Measurements from ENCODE around the gene ADGRD1. TPM values are rescaled to one million over a fixed set of nuclear protein-coding genes. Genes with fewer than 3 reads are reported as not detected.

Gene ADGRD1
- polyA plus RNA-seq, 1 of the 3 experiments (the other 2 are of a cell fraction), result not detected

- no peak for DNase-seq
- no peak for TF ChIP-seq TEAD4 (IDR thresholded peaks at IDR 0.05; ENCODE audit: borderline replicate concordance, insufficient read depth)
- TF ChIP-seq EZH2phosphoT487 (IDR thresholded peaks at IDR 0.05; ENCODE audit: borderline replicate concordance, low read depth), result no peak
- TF ChIP-seq CTCF (IDR thresholded peaks at IDR 0.05), result no peak
- TF ChIP-seq IRF3 (IDR thresholded peaks at IDR 0.05; ENCODE audit: low read depth, low read length), result no peak
- no peak for TF ChIP-seq FOXM1 (IDR thresholded peaks at IDR 0.05; ENCODE audit: low read depth)
- TF ChIP-seq TAF1 (IDR thresholded peaks at IDR 0.05; ENCODE audit: borderline replicate concordance, low read depth, low read length), result no peak
These were observed 29.0 kb downstream of the ADGRD1 start for GRCh38 chr12:130982565-130983225.

GRCh38 chr12:130983328-130984017 is 29.8 kb downstream of the ADGRD1 start:
- no peaks in the 10 kb centered on the region for H3K27me3 ChIP-seq (ENCODE audit: insufficient read depth)
- no peaks in the 10 kb centered on the region for H3K79me2 ChIP-seq (ENCODE audit: insufficient read depth)
- peaks cover 0 to 4% of the 10 kb centered on the region in 2 experiments; a peak in 1 of 4 replicates for H3K4me1 ChIP-seq (ENCODE audit: control insufficient read depth in 1 of 2, insufficient read depth in 2 of 2, low read depth in 1 of 2, low read length in 1 of 2)
- H3K4me3 ChIP-seq (ENCODE audit: low read depth in 2 of 2, low read length in 1 of 2), result no peak overlapping the region
- 23% methylated on average over 7 of the region's 7 CpGs for WGBS (ENCODE audit: low lambda C conversion rate)
- no peak overlapping the region for H3K9ac ChIP-seq
- CTCF ChIA-PET, result interaction anchor here (0.7 to 1.2 kb wide), 2 partner anchors 22 to 43 kb away, joined by 3 read pairs; no protein-coding TSS in a partner anchor
- no peak overlapping the region for H3K27ac ChIP-seq (ENCODE audit: low read depth in 2 of 2, low read length in 1 of 2)
- no peak overlapping the region for H2AFZ ChIP-seq (ENCODE audit: low read depth)
- no peaks in the 10 kb centered on the region for H4K20me1 ChIP-seq (ENCODE audit: insufficient read depth)
- H3F3A ChIP-seq (replicated peaks; ENCODE audit: insufficient read depth), result no peaks in the 10 kb centered on the region
- H3K9me3 ChIP-seq, result no peaks in the 10 kb centered on the region
- no peaks in the 10 kb centered on the region for H3K36me3 ChIP-seq (replicated peaks in 1 of 2; ENCODE audit: control insufficient read depth in 1 of 2, insufficient read depth in 2 of 2, low read length in 1 of 2)
- DNase-seq, result no peak
- no peaks in the 10 kb centered on the region for H3K9me2 ChIP-seq
- POLR2A ChIA-PET, result no interaction called here
- no peak overlapping the region for H3K4me2 ChIP-seq
- TF ChIP-seq TEAD4 (IDR thresholded peaks at IDR 0.05; ENCODE audit: borderline replicate concordance, insufficient read depth), result no peak
- no peak for TF ChIP-seq RAD21 (IDR thresholded peaks at IDR 0.05; ENCODE audit: low read length)
- no peak for TF ChIP-seq SIN3A (IDR thresholded peaks at IDR 0.05; ENCODE audit: borderline replicate concordance, low read depth, low read length)
- TF ChIP-seq TAF1 (IDR thresholded peaks at IDR 0.05; ENCODE audit: borderline replicate concordance, low read depth, low read length), result no peak
- no peak for TF ChIP-seq FOSL2 (IDR thresholded peaks at IDR 0.05; ENCODE audit: borderline replicate concordance, low read depth)
- no peak for TF ChIP-seq USF2 (IDR thresholded peaks at IDR 0.05; ENCODE audit: borderline replicate concordance, low read depth, low read length)
- TF ChIP-seq REST (IDR thresholded peaks at IDR 0.05; ENCODE audit: low read depth, low read length), result no peak
- no peak for TF ChIP-seq FOXJ3 (CRISPR knock-in tag; IDR thresholded peaks at IDR 0.05)
- TF ChIP-seq IRF3 (IDR thresholded peaks at IDR 0.05; ENCODE audit: low read depth, low read length), result no peak
- no peak for TF ChIP-seq SMC3 (IDR thresholded peaks at IDR 0.05; ENCODE audit: low read depth, low read length)
- no peak for TF ChIP-seq EZH2phosphoT487 (IDR thresholded peaks at IDR 0.05; ENCODE audit: borderline replicate concordance, low read depth)
- no peak for TF ChIP-seq RCOR1 (IDR thresholded peaks at IDR 0.05; ENCODE audit: low read length)

More at GRCh38 chr12:130982565-130983225, 29.0 kb downstream of the ADGRD1 start:
- H3K4me3 ChIP-seq (ENCODE audit: low read depth in 2 of 2, low read length in 1 of 2), result no peak overlapping the region
- H3K9me3 ChIP-seq, result no peaks in the 10 kb centered on the region
- CTCF ChIA-PET, result interaction anchor here (1.2 kb wide), 1 partner anchor 21 kb away, joined by 3 read pairs; no protein-coding TSS in a partner anchor
- 39% methylated on average over 11 of the region's 11 CpGs for WGBS (ENCODE audit: low lambda C conversion rate)
- no peak overlapping the region for H3K27ac ChIP-seq (ENCODE audit: low read depth in 2 of 2, low read length in 1 of 2)
- no peaks in the 10 kb centered on the region for H3K79me2 ChIP-seq (ENCODE audit: insufficient read depth)
- no peak overlapping the region for H2AFZ ChIP-seq (ENCODE audit: low read depth)
- H3K27me3 ChIP-seq (ENCODE audit: insufficient read depth), result no peaks in the 10 kb centered on the region
- POLR2A ChIA-PET, result no interaction called here
- H3K9ac ChIP-seq, result no peak overlapping the region
- H3F3A ChIP-seq (replicated peaks; ENCODE audit: insufficient read depth), result no peaks in the 10 kb centered on the region
- no peaks in the 10 kb centered on the region for H3K36me3 ChIP-seq (replicated peaks in 1 of 2; ENCODE audit: control insufficient read depth in 1 of 2, insufficient read depth in 2 of 2, low read length in 1 of 2)
- H4K20me1 ChIP-seq (ENCODE audit: insufficient read depth), result no peaks in the 10 kb centered on the region
- H3K4me2 ChIP-seq, result no peak overlapping the region
- H3K4me1 ChIP-seq (ENCODE audit: control insufficient read depth in 1 of 2, insufficient read depth in 2 of 2, low read depth in 1 of 2, low read length in 1 of 2), result peaks cover 0 to 4% of the 10 kb centered on the region in 2 experiments; a peak in 1 of 4 replicates
- H3K9me2 ChIP-seq, result no peaks in the 10 kb centered on the region

Measured in SK-N-SH (cell line).